ENCODE data around the gene CDH4. TPM values are rescaled to one million over a fixed set of nuclear protein-coding genes. Genes with fewer than 3 reads are reported as not detected.

Gene CDH4
- total and polyA plus RNA-seq, 8 donors = under 0.01 to 2.2 (median 0.11) TPM; not detected in 2

DNA sequence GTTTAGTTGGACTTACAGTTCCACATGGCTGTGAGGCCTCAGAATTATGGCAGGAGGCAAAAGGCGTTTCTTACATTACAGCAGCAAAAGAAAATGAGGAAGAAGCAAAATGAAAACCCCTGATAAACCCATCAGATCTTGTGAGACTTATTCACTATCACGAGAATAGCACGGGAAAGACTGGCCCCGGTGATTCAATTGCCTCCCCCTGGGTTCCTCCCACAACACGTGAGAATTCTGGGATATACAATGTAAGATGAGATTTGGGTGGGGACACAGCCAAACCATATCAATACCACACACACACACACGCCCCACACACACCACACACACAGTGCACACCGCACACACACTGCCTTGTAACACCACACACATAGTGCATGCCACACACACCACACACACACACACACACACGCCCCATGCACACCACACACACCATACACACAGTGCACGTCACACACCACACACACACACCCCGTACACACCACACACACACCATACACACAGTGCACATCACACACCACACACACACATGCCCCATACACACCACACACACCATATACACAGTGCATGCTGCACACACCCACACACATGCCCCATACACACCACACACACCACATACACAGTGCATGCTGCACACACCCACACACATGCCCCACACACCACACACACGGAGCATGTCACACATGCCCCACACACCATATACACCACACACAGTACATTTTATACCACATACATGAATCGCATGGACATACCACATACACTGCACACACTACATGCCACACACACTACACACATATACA lies 503.1 kb downstream of the CDH4 start:
- no peak for DNase-seq
- no peaks in the 10 kb centered on the region for H3K36me3 ChIP-seq
- peaks cover 0 to 31% (median 0%) of the 10 kb centered on the region in 3 donors for H3K27me3 ChIP-seq
- no peak overlapping the region for H3K4me3 ChIP-seq
- H3K27ac ChIP-seq = no peak overlapping the region
- H3K4me1 ChIP-seq = no peaks in the 10 kb centered on the region
- intact Hi-C loops (cut with DNase I; ENCODE audit: low total_unique reads) = no loop called here
- TF ChIP-seq POLR2AphosphoS5 (IDR thresholded peaks at IDR 0.05) = no peak
- TF ChIP-seq EP300 (IDR thresholded peaks at IDR 0.05) = no peak
- TF ChIP-seq, protein P1, sequence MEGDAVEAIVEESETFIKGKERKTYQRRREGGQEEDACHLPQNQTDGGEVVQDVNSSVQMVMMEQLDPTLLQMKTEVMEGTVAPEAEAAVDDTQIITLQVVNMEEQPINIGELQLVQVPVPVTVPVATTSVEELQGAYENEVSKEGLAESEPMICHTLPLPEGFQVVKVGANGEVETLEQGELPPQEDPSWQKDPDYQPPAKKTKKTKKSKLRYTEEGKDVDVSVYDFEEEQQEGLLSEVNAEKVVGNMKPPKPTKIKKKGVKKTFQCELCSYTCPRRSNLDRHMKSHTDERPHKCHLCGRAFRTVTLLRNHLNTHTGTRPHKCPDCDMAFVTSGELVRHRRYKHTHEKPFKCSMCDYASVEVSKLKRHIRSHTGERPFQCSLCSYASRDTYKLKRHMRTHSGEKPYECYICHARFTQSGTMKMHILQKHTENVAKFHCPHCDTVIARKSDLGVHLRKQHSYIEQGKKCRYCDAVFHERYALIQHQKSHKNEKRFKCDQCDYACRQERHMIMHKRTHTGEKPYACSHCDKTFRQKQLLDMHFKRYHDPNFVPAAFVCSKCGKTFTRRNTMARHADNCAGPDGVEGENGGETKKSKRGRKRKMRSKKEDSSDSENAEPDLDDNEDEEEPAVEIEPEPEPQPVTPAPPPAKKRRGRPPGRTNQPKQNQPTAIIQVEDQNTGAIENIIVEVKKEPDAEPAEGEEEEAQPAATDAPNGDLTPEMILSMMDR (IDR thresholded peaks at IDR 0.05) = no peak
- no peak for TF ChIP-seq POLR2A (IDR thresholded peaks at IDR 0.05)
- H3K9me3 ChIP-seq = peaks cover 0 to 17% (median 15%) of the 10 kb centered on the region in 4 donors
- WGBS, 5 donors = 71 to 83% (median 79%) methylated on average over 11 to 12 of the region's 12 CpGs

GRCh38 chr20:61755971-61756845 lies 504.1 kb downstream of the CDH4 start:
- Histone ChIP-seq H3K27ac (no peak overlapping the region), H3K36me3 (no peaks in the 10 kb centered on the region), H3K27me3 (peaks cover 0 to 38% (median 0%) of the 10 kb centered on the region in 3 donors), H3K4me3 (no peak overlapping the region), H3K9me3 (peaks cover 0 to 8% (median 5%) of the 10 kb centered on the region in 4 donors), H3K4me1 (no peaks in the 10 kb centered on the region)
- no peak for TF ChIP-seq POLR2AphosphoS5 (IDR thresholded peaks at IDR 0.05)
- TF ChIP-seq POLR2A (IDR thresholded peaks at IDR 0.05) = no peak
- TF ChIP-seq, protein P1 (IDR thresholded peaks at IDR 0.05) = no peak
- TF ChIP-seq EP300 (IDR thresholded peaks at IDR 0.05) = no peak
- WGBS, 5 donors = 68 to 75% (median 73%) methylated on average over 10 to 15 of the region's 15 CpGs
- intact Hi-C loops (cut with DNase I; ENCODE audit: low total_unique reads) = no loop called here
- DNase-seq = no peak

DNA sequence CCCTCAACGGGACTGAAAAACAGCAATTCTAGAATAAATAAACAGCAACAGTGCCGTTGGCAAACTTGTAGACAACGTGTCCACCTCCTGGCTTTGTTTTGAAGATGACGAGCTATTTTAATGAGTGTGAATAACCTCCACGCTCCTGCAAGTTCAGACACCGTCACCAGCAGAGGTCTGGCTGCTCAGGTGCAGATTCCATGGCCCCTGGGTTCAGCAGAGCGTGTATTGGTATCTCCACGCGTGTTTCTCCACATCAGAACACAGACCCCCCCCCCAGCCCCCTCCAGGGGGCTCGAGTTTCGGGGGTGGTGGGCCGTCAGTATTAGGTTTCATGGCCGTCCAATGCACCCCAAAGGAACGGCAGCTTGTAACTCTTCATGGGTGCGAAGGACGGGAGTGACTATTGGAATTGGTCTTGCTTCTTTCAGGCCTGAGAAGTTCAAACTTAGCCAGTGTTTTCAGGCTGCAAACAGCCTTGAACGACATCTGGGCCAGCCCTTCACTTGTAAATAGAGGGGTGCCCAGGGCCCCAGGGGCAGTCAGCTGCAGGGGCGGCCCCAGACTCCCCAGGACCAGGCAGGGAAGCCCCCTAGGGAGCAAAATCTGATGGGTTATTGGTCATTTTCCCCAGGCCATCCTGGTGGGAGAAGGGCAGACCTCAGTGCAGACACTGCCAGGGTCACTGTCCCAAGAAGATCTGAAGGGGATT lies 505.1 kb downstream of the CDH4 start:
- Histone ChIP-seq H3K4me3 (no peak overlapping the region), H3K36me3 (no peaks in the 10 kb centered on the region), H3K9me3 (no peaks in the 10 kb centered on the region), H3K4me1 (no peaks in the 10 kb centered on the region), H3K27me3 (peaks cover 0 to 43% (median 0%) of the 10 kb centered on the region in 3 donors), H3K27ac (no peak overlapping the region)
- TF ChIP-seq, protein P1 (IDR thresholded peaks at IDR 0.05) = no peak
- no peak for TF ChIP-seq EP300 (IDR thresholded peaks at IDR 0.05)
- no peak for TF ChIP-seq POLR2A (IDR thresholded peaks at IDR 0.05)
- TF ChIP-seq POLR2AphosphoS5 (IDR thresholded peaks at IDR 0.05) = no peak
- 52 to 72% (median 61%) methylated on average over 16 to 18 of the region's 18 CpGs for WGBS, 5 donors
- no peak for DNase-seq
- intact Hi-C loops (cut with DNase I; ENCODE audit: low total_unique reads) = no loop called here
